Ovary (tissue), 3 donors: Measurements from ENCODE around the gene LTB.

Experiments used
- CTCF ChIP-seq, 3 donors: fragments of 450-650 bp in 2 of 3; fragments of 200-600 bp in 1 of 3; IDR thresholded peaks; one replicate each; pipeline versions ENCODE4 v1.5.1 to v1.8.0; 2016 to 2022; ENCODE audit warnings: antibody characterized with exemption in 3 of 3, mild to moderate bottlenecking in 1 of 3
- EP300 ChIP-seq: sonication (generic); formaldehyde crosslinking; IDR thresholded peaks from one replicate; pipeline ENCODE4 v1.6.1; 2017; ENCODE audit warnings: antibody characterized with exemption
- POLR2A ChIP-seq: fragments of 450-650 bp; IDR thresholded peaks from one replicate; pipeline ENCODE4 v1.6.1; 2017; ENCODE audit warnings: antibody characterized with exemption, mild to moderate bottlenecking, moderate library complexity
- donor health status: DM: no; HTN: no; CAD: no.

GRCh38 chr6:31630177-31630934 lies 48.1 kb upstream of the LTB start:
- TF ChIP-seq CTCF (IDR thresholded peaks at IDR 0.05) (no peak), EP300 (no peak), POLR2A (no peak)
